GM11168 (cell line): ENCODE data around the gene MPST.

Experiments
- in situ Hi-C: fragments of 300-500 bp; cut with MboI; formaldehyde crosslinking; loops from one replicate; pipeline ENCODE4 v1.12.0; 2022; ENCODE audit warnings: low sequenced_read_pairs; ENCODE audit not compliant: unreplicated experiment

The MPST gene

GRCh38 chr22:37043209-37043827 lies 23.8 kb downstream of the MPST start:
- in situ Hi-C loops, result no loop called here

DNA sequence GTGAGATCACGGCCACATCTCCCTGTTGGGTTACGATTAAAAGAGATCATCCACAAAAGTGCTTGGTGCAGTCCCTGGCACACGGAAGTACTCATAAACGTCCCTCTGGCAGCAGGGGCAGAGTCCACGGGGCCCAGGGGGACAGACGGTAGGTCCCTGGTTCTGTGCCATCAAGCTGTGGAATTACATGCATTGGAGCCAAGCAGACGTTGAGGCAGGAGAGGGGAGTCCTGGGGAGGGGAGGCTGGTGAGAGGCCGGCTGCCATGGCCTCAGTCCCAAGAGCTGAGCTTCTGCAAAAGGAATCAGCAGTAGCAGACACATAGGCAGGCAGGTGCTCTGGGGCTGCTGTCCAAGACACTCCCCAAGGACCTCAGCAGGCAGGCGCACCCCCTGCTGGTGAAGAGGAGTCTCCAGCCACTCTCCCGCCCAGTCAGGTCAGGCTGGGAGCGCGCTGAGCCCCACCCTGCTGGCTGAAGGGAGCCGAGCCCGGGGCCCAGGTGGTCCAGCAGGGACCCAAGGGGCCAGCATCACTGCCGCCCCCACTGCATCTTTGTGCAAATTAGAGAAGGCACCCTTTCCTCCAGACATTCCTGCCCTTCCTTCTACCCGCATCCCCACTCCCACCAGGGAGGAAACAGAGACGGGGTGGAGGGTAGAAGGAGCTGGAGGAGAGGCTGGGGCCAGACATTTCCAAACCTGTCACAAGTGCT lies 24.4 kb downstream of the MPST start:
- in situ Hi-C loops, result no loop called here

DNA sequence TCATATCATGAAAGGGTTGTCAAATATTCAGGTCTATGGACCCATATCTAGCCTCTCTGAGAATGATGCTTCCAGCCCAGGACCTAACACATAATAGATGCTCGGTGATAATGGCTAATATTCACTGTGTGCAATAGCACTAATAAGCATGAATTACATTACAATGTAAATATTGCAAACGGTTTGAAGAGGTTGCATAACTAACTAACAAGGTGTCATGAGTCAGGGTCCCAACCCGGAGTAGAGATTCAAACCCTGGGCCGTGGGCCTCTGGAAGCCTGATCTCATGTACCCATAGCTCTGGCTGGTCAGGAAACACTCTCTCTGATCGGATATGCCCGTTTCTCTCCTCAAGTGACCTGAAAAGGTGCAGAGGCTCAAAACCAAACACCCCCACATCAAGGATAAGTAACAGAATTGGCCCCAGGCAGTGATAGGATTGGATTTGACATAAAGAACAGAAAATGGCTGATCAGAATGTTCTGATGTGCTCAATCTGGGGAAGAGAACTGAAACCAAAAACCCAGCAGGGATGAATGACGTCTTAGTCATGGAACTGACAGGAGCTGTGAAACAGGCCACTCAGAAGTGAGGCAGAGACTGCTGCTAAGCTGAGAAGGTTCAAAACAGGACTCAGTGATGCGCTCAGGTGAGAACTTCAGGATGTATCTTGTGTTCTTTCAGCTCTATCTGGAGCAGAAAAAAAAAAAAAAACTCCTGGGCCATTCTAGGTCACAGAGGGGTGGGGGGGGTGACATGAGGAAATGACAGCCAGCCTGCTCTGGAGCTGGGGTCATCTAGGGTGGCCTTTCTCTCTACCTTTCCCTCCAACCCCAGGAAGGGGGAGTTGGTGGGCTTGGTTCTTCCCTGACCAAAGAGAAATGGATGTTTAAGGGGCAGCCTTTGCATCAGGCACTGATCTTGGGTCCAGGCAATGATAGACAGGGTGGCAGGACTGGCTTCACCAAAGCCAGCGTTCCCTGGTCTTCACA lies 25.4 kb downstream of the MPST start:
- in situ Hi-C loops, result no loop called here

DNA sequence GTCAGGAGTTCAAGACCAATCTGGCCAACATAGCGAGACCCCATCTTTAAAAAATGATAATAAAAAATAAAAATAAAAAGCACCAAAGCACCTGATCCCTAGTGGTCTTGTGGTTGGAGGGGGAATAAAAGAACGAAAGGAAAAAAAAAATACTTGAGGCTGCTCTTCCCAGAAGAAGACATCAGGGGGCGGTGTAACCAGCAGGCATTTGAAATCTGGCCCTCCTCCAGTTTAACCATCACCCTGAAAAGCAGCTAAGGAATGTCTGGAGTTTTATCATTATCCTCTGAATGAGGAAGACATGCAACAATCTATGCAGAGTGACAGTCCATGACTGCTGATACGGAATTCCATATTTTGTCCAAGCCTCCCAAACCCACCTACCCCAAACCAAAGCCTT lies 26.4 kb downstream of the MPST start:
- in situ Hi-C loops, result no loop called here

- in situ Hi-C loops, result no loop called here
Measured at GRCh38 chr22:37046589-37046988, 27.0 kb downstream of the MPST start.

GRCh38 chr22:37047006-37047405 lies 27.5 kb downstream of the MPST start:
- in situ Hi-C loops, result no loop called here

GRCh38 chr22:37048133-37048532 lies 28.6 kb downstream of the MPST start:
- in situ Hi-C loops, result no loop called here

DNA sequence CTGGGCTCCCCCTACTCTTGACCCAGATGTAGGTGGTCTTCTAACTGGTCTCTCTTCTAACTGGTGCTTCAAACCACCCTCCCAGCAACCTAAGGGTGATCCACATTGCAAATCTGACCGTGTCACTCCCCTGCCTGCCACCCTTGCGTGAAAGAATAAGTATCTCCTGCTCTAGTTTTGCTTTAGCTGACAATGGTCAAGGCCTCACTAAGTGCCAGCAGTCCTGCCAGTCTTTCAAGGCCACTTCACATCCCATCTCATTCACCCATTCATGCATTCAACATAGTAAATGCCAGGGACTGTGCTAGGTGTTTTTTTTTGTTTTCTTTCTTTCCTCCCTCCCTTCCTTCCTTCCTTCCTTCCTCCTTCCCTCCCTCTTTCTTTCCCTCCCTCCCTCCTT lies 29.7 kb downstream of the MPST start:
- in situ Hi-C loops, result no loop called here

DNA sequence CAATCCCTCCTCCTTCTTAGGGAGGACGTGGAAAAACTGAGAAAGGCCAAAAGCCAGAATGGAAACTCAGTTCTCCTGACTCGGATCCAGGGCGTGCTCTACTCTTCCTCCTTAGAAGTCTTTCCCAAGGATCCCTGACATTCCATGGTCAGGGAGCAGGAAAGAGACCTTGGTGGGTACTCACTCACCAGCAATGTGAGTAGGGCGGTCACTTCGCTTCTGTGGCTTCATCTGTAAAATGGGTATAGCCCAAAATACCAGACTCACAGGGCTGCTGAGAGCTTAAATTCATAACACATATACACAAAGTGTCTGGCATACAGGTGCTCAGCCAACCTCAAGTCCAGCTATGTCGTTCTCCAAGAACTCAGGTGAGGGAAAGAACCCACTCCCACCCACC lies 31.4 kb downstream of the MPST start:
- in situ Hi-C loops, result no loop called here

- in situ Hi-C loops, result no loop called here
Measured at GRCh38 chr22:37051391-37052385, 32.1 kb downstream of the MPST start, which contains the start of gene KCTD17. Gene KCTD17 (plus strand): TSS chr22:37051742. CDS start chr22:37051761, 19 bp downstream.

GRCh38 chr22:37052386-37053309 lies 33.1 kb downstream of the MPST start:
- in situ Hi-C loops, result no loop called here

- in situ Hi-C loops, result no loop called here
Measured at GRCh38 chr22:37053310-37054055, 33.9 kb downstream of the MPST start.

GRCh38 chr22:37054056-37054395 lies 34.5 kb downstream of the MPST start:
- in situ Hi-C loops, result no loop called here

GRCh38 chr22:37054600-37055365 lies 35.2 kb downstream of the MPST start:
- in situ Hi-C loops, result no loop called here

DNA sequence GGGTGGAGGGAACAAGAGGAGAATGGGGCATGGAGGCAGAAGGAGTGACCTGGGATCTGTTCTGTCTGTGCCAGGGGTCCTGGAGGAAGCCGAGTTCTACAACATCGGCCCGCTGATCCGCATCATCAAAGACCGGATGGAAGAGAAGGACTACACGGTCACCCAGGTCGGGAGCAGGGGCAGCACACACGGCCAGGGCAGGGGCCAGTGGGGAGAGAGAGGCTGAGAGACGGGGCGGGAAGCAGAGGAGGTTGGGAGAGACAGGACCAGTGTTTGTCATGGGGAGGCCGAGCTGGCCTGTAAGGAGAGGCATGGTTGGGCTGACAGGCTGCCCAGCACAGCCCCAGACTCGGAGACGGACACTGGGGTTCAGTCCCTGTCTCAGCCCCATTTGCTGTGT lies 36.7 kb downstream of the MPST start:
- in situ Hi-C loops, result no loop called here

GRCh38 chr22:37057226-37057625 lies 37.7 kb downstream of the MPST start:
- in situ Hi-C loops, result no loop called here

- in situ Hi-C loops, result no loop called here
Measured at GRCh38 chr22:37057796-37058510, 38.4 kb downstream of the MPST start.
